ENCODE measurements around the gene SNAPC3.

Gene SNAPC3

DNA sequence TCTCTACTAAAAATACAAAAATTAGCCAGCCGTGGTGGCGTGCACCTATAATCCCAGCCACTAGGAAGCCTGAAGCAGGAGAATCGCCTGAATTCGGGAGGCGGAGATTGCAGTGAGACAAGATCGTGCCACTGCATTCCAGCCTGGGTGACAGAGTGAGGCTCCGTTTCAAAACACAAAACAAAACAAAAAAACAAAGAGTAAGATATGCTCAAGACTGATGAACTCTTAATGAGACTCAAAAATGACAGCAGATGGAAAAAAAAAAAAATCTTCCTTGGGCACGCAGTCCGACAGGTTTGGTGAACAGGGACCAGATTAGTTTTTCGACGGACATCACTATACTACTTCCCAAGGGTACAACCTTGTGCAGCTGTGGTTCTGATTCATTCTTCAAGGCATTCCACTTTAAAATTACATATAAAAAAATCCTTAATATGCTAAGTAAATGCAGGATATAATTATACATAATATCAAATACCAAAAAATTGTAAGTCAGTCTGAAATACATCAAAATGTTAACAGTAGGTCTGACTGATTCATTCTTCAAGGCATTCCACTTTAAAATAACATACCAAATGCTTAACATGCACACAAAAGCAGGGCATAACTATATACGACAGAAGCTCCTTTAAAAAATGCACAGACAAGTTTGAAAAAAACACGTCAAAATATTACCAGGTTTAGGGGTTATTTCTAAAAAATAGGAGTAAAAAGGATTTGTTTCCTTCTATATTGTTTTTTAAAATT is 75.7 kb downstream of the SNAPC3 start:
- TF ChIP-seq, protein P1, sequence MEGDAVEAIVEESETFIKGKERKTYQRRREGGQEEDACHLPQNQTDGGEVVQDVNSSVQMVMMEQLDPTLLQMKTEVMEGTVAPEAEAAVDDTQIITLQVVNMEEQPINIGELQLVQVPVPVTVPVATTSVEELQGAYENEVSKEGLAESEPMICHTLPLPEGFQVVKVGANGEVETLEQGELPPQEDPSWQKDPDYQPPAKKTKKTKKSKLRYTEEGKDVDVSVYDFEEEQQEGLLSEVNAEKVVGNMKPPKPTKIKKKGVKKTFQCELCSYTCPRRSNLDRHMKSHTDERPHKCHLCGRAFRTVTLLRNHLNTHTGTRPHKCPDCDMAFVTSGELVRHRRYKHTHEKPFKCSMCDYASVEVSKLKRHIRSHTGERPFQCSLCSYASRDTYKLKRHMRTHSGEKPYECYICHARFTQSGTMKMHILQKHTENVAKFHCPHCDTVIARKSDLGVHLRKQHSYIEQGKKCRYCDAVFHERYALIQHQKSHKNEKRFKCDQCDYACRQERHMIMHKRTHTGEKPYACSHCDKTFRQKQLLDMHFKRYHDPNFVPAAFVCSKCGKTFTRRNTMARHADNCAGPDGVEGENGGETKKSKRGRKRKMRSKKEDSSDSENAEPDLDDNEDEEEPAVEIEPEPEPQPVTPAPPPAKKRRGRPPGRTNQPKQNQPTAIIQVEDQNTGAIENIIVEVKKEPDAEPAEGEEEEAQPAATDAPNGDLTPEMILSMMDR (IDR thresholded peaks at IDR 0.05; ENCODE audit: extremely low read depth, missing control alignments) = no peak
- no peak for DNase-seq (ENCODE audit: low spot score)

GRCh38 chr9:15499139-15499538 is 76.5 kb downstream of the SNAPC3 start:
- TF ChIP-seq, protein P1 (IDR thresholded peaks at IDR 0.05; ENCODE audit: extremely low read depth, missing control alignments) = no peak

GRCh38 chr9:15501179-15501578 is 78.5 kb downstream of the SNAPC3 start:
- no peak for DNase-seq (ENCODE audit: low spot score)
- TF ChIP-seq, protein P1 (IDR thresholded peaks at IDR 0.05; ENCODE audit: extremely low read depth, missing control alignments) = no peak

More at GRCh38 chr9:15499139-15499538, 76.5 kb downstream of the SNAPC3 start:
- DNase-seq (ENCODE audit: low spot score) = no peak

DNA sequence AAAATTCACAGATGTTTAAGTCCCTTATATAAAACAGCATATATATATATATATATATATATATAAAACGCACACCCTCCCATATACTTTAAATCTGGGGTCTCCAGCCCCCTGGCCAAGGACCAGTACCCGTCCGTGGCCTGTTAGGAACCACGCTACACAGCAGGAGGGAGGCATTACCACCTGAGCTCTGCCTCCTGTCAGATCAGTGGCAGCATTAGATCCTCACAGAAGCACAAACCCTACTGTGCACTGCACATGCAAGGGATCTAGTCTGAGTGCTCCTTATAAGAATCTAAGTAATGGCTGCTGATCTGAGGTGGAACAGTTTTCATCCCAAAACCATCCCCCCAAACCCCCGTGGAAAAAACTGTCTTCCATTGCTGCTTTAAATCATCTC is 79.1 kb downstream of the SNAPC3 start:
- TF ChIP-seq, protein P1 (IDR thresholded peaks at IDR 0.05; ENCODE audit: extremely low read depth, missing control alignments) = no peak
- DNase-seq (ENCODE audit: low spot score) = no peak

DNA sequence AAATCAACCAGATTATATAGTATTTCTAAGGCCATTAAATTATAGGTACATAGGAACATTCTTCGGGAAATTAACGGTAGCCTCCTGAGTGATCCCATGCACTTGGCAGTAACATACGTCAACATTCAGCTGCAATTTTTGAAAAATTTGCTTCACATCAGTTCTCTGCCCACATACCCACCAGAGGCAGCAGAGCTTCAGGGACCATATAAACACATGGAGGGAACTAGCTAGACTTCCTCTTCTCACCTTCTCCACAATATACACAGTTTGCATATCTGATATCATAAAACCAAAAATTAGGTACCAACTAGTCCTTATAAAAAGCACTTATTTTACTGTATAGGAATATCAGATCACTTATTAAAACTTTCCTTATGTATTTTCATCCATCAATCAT is 83.2 kb downstream of the SNAPC3 start:
- TF ChIP-seq, protein P1 (IDR thresholded peaks at IDR 0.05; ENCODE audit: extremely low read depth, missing control alignments) = no peak
- no peak for DNase-seq (ENCODE audit: low spot score)

DNA sequence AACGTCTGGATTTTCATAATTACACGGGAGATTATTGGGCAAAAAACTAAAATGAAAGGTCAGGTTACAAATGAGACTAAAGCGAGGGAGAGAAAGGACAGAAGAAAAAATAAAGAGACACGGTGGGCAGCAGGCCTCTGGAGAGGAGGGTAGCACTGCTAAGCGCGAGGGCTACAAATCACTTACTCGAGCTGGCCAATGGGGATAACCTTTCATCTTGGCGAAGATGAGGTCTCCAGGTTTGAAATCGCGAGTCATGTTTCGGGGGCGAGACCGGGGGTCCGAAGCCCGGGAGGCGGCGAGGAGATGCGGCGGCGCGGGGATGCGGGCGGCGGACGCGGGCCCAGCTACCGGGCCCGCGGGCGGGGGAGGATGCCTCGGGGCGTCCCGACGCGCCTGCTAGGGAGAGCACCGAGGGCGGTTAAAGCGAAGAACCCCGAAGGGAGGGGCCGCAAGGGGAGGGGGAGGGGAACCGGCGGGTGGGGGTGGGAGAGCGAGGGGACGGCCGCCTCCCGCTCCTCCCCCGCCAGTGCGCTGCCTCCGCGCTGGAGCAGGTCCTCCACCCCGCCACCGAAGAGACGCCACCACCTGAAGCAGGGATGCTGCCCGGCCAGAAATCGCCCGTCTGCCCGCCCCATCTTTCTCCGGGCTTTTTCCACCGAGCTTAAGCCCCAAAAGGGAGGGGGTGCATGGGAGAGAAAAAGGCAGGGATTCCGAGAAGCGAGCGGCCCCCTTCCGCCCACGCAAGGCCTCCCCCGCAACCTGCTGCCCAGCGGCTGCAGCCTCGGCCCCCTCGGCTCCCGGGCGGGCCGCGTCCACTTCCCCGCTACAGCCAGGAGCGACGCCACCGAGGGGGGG is 87.5 kb downstream of the SNAPC3 start:
- TF ChIP-seq, protein P1 (IDR thresholded peaks at IDR 0.05; ENCODE audit: extremely low read depth, missing control alignments) = no peak

More for the DNA sequence above, 87.5 kb downstream of the SNAPC3 start:
- DNase-seq (ENCODE audit: low spot score) = peak; percentile 82
